Stimulated activated CD8-positive, alpha-beta memory T cell treated with anti-CD3 and anti-CD28 coated beads, Interleukin-15, amount 100 ng/mL, for 1 hour (primary cell): Measurements from ENCODE around the gene SNAP23.

Experiments used
- DNase-seq: peaks from one replicate; pipeline ENCODE4 v3.0.0-alpha.2; 2020; ENCODE audit warnings: low read depth

The SNAP23 gene

DNA sequence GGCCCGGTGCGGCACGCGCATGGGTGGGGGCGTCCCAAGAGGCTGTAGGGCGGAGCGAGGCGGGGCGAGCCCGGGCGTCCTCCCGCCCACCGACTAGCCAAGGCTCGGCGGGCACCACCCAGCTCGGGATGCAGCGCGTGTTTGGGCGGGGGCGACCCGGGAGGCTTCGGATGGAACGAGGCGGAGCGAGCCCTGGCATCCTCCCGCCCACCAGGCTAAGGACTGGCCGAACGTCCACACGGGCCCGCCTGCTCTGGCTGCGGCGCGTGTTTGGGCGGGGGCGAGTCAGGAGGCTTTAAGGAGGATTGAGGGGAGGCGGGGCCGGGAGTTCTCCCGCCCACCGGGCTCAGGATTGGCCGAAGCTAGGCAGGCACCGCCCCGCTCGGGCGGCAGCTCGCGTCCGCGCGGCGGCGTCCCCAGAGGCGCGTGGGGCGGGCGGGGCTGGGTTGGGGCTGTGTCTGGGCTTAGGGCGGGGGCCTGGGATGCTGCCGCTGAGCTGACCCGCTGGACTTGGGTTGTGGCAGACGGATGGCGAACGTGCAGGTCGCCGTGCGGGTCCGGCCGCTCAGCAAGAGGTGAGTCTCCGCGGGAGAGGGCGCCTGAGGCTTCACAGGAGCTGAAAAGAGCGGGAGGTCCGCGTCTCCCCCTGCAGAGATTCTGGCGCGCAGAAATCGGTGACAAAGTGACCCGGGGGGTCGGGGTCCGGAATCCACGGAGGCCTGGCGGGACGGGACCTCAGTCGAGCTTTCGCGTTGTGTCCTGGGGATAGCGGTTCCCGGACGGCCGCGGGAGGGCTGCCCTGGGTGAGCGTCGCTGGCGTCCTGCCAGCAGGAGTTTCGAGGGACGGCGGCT, 80.0 kb downstream of the SNAP23 start, which contains the start of gene STARD9:
Gene STARD9, plus strand, starts transcription at position 419 of the 852 bp plus-strand sequence. Its CDS starts 110 bp downstream, at position 529.
- DNase-seq: peak; percentile 86

DNA sequence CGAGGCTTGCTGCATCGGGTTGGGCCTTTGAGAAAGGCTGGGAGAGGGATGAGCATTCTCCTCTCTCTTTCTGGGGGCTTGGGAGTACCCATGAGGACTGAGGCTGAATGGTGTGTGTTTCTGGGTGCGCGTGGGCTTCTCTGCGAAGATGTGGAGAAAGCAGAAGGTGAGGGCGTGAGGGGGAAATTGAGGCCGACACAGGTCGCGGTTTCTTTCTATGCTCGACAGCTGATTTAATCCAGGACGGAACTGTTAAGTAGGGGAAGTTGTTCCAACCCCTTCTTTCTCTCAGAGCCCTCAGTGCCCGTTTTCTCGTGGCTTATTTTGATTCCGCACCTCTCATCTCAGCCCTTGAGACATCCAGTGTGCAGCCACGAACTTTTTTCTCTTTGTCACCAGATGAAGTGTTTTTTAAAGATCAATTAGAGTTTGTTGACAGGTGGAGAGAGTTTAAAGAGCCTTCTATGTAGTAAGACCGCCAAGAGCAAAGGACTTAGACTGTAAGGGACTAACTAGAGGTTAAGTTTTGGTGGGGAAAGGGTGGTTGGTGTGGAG, 80.7 kb downstream of the SNAP23 start:
- no peak for DNase-seq

DNA sequence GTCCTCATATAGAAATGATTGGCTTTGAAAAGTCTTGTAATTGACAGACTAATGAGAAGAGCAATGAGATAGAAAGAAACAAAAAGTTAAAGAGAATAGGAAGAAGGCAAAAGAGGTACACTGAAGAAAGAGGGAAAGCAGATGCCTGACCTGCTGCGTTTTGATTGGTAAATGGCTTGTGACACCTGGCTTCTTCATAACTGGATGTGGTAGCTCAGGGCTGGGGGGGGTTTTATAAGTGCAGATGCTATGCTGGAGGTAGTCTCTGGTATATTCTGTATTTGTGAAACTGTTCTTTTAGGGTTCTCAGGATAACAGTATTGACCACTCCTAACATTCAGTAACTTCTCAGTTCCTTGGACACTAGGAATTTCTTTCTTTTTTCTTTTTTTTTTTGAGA, 81.3 kb downstream of the SNAP23 start:
- no peak for DNase-seq

DNA sequence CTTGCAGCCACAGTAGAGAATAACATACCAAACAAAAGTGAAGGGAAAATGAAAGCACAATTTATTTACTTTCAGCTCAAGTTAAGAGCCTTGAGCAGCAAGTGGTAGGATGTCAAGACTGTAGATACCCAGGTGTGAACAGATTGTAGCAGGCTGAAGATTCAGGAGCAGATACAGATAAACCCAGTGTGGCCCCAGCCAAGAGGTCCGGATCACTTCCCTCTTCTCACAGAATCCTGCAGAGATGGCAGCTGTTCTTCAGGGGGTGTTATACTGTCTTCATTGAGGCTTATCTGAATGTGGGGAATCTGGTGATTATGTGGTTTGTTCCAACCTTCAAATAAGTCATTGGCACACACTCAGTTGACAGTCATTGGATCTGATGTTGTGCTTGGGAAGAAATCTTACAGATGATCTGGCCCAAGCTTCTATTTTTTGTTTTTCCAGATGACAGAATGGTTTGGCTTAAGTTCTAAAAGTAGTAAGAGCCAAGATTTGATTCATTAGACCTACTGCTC, 82.1 kb downstream of the SNAP23 start:
- no peak for DNase-seq

DNA sequence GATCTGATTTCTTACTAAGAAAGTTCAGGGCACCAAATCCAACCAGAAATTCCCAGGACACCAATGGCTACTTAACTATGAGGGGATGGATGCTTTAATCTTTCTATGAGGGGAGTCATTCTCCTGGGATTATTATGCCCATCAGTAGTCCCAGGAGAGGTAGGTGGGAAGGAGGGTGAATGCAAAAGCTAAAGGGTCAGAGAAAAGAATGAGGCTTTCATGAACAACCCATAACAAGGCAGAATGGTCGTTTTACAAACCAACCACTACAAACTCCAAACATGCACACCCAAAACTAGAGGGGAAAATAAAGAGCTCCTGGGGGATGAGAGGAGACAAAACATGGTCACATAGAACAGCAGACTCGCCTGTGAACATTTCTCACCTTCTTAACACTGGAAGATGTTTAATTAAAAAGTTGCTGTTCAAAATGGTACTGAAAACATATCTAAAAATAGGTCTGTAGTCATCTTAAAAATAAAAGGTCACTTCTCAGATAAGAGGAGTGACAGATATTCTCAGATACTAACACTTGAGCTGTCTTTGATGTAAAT, 83.6 kb downstream of the SNAP23 start:
- no peak for DNase-seq

DNA sequence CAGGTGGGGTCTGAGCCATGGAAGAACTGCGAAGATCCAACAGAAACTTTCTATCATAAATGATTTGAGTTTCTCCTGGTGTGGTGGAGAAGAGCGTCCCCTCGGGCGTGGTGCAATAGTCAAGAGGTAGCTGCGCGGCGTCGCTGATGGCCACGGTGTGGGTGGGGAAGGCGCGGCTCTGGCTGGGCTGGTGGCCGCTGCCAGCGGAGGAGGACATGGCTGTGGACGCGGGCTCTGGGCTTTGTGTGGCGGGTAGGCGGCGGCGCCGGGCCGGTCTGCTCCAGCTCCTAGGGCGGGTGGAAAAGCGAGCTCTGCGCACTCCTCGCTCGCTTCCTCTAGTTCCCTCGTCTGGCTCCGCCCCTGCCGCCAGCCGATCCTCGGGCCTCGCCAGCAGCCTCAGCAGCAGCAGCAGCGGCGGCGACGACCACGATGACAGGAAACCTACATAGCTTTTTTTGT, 85.9 kb downstream of the SNAP23 start:
- DNase-seq: peak; percentile 57
